HEK293T (cell line): ENCODE data around the gene DDAH1.

ENCODE experiments used
- CTCF ChIA-PET: fragments of 350-600 bp; formaldehyde crosslinking; extraction: SDS; loops from one replicate; lab custom pipeline; 2021; ENCODE audit warnings: antibody characterized with exemption, inconsistent platforms; lab: Yijun Ruan, JAX
- POLR2A ChIA-PET: fragments of 350-600 bp; formaldehyde crosslinking; extraction: SDS; loops from one replicate; lab custom pipeline; 2020; ENCODE audit warnings: antibody characterized with exemption, inconsistent platforms; lab: Yijun Ruan, JAX
- DNase-seq: peaks from one replicate; pipeline ENCODE4 v3.0.0; 2012; ENCODE audit warnings: mixed read lengths; ENCODE audit errors: extremely low spot score
- ARNT ChIP-seq: fragments of 450-650 bp; IDR thresholded peaks from 2 replicates; pipeline ENCODE4 v1.6.1; 2017; ENCODE audit warnings: mild to moderate bottlenecking
- BHLHE40 ChIP-seq: fragments of 450-650 bp; IDR thresholded peaks from 2 replicates; pipeline ENCODE4 v1.6.1; 2016; ENCODE audit warnings: mild to moderate bottlenecking, moderate library complexity, borderline replicate concordance
- CTBP1 ChIP-seq: fragments of 450-650 bp; IDR thresholded peaks from 2 replicates; pipeline ENCODE4 v1.6.1; 2016; ENCODE audit warnings: borderline replicate concordance
- ELF4 ChIP-seq: fragments of 450-650 bp; IDR thresholded peaks from 2 replicates; pipeline ENCODE4 v1.6.1; 2017; ENCODE audit warnings: antibody characterized with exemption
- FOXA1 ChIP-seq: fragments of 450-650 bp; IDR thresholded peaks from 2 replicates; pipeline ENCODE4 v1.6.1; 2016; ENCODE audit warnings: mild to moderate bottlenecking
- FOXK2 ChIP-seq: fragments of 450-650 bp; IDR thresholded peaks from 2 replicates; pipeline ENCODE4 v1.6.1; 2016; ENCODE audit warnings: mild to moderate bottlenecking
- FOXM1 ChIP-seq: fragments of 450-650 bp; IDR thresholded peaks from 2 replicates; pipeline ENCODE4 v1.6.1; 2017; ENCODE audit warnings: mild to moderate bottlenecking, borderline replicate concordance
- HDGF ChIP-seq: fragments of 450-650 bp; IDR thresholded peaks from 2 replicates; pipeline ENCODE4 v1.6.1; 2017; ENCODE audit warnings: antibody characterized with exemption, borderline replicate concordance
- L3MBTL2 ChIP-seq: fragments of 450-650 bp; conservative IDR thresholded peaks from 2 replicates; pipeline ENCODE4 v1.6.1; 2016; ENCODE audit warnings: mild to moderate bottlenecking
- LEF1 ChIP-seq: fragments of 450-650 bp; IDR thresholded peaks from 2 replicates; pipeline ENCODE4 v1.6.1; 2017; ENCODE audit warnings: mild to moderate bottlenecking, borderline replicate concordance
- NFRKB ChIP-seq: fragments of 450-650 bp; IDR thresholded peaks from 2 replicates; pipeline ENCODE4 v1.6.1; 2016; ENCODE audit warnings: mild to moderate bottlenecking, moderate library complexity
- PKNOX1 ChIP-seq: fragments of 450-650 bp; IDR thresholded peaks from 2 replicates; pipeline ENCODE4 v1.6.1; 2016
- SP1 ChIP-seq: fragments of 450-650 bp; IDR thresholded peaks from 2 replicates; pipeline ENCODE4 v1.6.1; 2017
- SUZ12 ChIP-seq: fragments of 450-650 bp; IDR thresholded peaks from 2 replicates; pipeline ENCODE4 v1.6.1; 2016; ENCODE audit warnings: mild to moderate bottlenecking
- TARDBP ChIP-seq: fragments of 450-650 bp; IDR thresholded peaks from 2 replicates; pipeline ENCODE4 v1.6.1; 2016
- ZNF384 ChIP-seq: fragments of 450-650 bp; IDR thresholded peaks from 2 replicates; pipeline ENCODE4 v1.6.1; 2016

DDAH1 gene

DNA sequence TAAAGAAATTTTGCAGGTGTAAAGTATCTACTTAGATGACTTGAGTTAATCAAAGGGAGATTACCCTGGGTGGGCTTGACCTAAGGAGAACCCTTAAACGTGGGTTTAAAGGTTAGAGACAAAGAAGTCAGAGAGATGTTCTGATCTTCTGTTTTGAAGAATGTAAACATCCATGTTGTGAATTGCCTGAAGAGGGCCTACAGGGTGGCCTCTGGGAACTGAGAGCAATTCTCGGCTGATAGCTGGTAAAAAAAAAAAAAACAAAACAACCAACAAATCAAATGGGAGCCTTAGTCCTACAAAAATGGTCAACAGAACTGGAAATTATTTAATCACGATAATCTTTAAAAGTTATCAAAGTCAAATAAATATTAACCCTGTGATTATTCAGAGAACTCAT is 99.1 kb downstream of the DDAH1 start:
- ChIA-PET POLR2A (no interaction called here), CTCF (no interaction called here)
- no peak for DNase-seq
- TF ChIP-seq LEF1 (no peak), PKNOX1 (no peak), FOXK2 (no peak), NFRKB (no peak), BHLHE40 (no peak), ELF4 (no peak), HDGF (no peak), L3MBTL2 (no peak), ZNF384 (no peak), ARNT (no peak), CTBP1 (no peak), FOXM1 (no peak), TARDBP (no peak), SUZ12 (no peak), SP1 (no peak), FOXA1 (no peak)

DNA sequence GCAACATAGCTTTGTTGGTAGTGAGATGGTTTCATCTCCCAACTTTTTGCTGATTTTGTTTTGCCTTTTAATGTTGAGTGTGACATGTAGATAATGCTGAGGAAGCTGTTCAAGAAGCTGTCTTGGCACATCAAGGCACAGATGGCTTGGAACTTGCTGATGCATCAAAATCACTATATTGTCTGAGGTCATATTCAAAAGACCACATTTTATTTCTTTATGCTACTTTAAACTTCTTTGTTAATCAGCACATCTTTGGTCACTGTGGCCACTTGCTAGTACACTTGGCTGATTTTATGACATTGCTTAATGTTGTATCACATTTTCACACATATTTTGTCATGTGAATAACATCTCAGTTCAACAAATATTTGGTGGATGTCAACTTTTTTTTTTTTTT is 101.4 kb downstream of the DDAH1 start:
- no peak for DNase-seq
- TF ChIP-seq CTBP1 (no peak), L3MBTL2 (no peak), HDGF (no peak), LEF1 (no peak), NFRKB (no peak), BHLHE40 (no peak), FOXA1 (no peak), SP1 (no peak), SUZ12 (no peak), ARNT (no peak), FOXK2 (no peak), TARDBP (no peak), PKNOX1 (no peak), ZNF384 (no peak)
- POLR2A ChIA-PET = no interaction called here
- CTCF ChIA-PET = no interaction called here

DNA sequence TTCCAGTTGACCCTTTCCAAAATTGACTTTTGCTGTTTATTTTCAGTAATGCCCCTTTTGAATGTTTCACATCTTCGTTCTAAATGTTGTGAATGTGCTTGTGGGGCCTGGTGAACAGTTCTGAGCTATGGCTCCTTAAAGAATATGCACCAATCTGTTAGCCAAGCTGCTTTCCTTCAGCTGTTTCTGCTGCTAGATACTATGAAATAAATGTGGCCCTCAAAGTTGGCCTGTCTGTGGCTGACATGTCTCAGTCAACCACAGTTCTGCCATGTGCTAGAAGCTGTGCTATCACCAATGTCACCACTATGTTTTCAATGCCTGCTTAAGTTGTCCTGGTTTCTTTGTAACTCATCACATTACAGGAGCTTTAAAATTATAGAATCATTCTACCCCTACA is 101.9 kb downstream of the DDAH1 start:
- no peak for DNase-seq
- ChIA-PET CTCF (no interaction called here), POLR2A (no interaction called here)
- TF ChIP-seq HDGF (no peak), ARNT (no peak), CTBP1 (no peak), FOXM1 (no peak), ZNF384 (no peak)

- no peak for DNase-seq
- POLR2A ChIA-PET = no interaction called here
- CTCF ChIA-PET = no interaction called here
- TF ChIP-seq SP1 (no peak), ELF4 (no peak), HDGF (no peak), TARDBP (no peak), FOXM1 (no peak), NFRKB (no peak), L3MBTL2 (no peak), FOXA1 (no peak), ZNF384 (no peak), ARNT (no peak)
Measured at GRCh38 chr1:85361606-85362296, 103.2 kb downstream of the DDAH1 start.

DNA sequence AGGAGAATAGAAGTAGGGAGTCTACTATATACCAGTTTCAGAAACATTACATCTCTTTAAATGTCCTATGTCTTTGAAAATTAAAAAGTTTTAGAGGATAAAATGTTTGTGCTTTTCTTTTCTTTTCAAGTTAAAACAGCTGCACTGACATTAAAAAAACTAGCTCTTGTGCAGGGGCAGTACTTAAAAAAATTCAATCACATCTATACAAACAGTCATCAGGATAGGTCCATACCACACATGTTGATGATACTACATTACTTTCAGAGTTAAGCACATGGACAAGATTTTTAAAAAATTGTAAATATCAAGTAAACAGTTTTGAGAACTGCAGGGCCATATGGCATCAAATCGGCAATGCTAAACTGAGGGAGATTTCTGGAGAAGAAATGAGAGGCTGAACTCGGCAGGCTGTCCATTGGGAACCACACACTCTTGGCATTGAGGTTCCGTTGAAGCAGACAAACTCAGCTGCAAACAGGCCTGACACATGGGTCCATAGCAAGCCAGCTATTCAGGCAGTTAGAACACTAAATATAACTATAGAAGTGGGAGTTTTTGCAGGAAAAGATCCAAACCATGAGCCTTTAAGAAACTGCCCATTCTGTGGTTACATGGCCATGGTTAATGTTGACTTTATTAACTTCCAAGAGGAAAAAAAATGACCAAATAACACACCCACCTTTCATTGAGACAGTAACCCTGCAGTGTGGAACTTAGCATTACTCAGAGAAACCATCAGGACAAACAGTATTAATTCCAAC is 104.0 kb downstream of the DDAH1 start:
- POLR2A ChIA-PET = no interaction called here
- CTCF ChIA-PET = interaction anchor here (0.6 kb wide), 1 partner anchor 101 kb away, joined by 3 read pairs; the partner anchor contains the start of gene C1orf52

More for the DNA sequence above, 104.0 kb downstream of the DDAH1 start:
- DNase-seq = no peak
- TF ChIP-seq SUZ12 = no peak
- no peak for TF ChIP-seq L3MBTL2
- TF ChIP-seq ELF4 = no peak
- TF ChIP-seq ZNF384 = no peak
- TF ChIP-seq SP1 = no peak
- no peak for TF ChIP-seq HDGF
- TF ChIP-seq BHLHE40 = no peak
- TF ChIP-seq LEF1 = no peak
- TF ChIP-seq FOXA1 = no peak
- TF ChIP-seq TARDBP = no peak
- TF ChIP-seq CTBP1 = no peak
- TF ChIP-seq FOXM1 = no peak
- TF ChIP-seq PKNOX1 = no peak
